GM18517 (cell line): ENCODE results near the gene IRF2.
"Not testable (repeated sequence)": the region's sequence is repeated elsewhere in the genome, so short reads cannot be mapped to it uniquely, and the experiment has no call there.

Experiments
- ATAC-seq: cut with Tn5 transposase; IDR thresholded peaks from one replicate; pipeline ENCODE4 v1.9.1; 2021; ENCODE audit warnings: mild to moderate bottlenecking, moderate library complexity; ENCODE audit not compliant: unreplicated experiment

IRF2 gene

GRCh38 chr4:184395451-184395917 is 78.9 kb downstream of the IRF2 start:
- peak; percentile 12 for ATAC-seq

DNA sequence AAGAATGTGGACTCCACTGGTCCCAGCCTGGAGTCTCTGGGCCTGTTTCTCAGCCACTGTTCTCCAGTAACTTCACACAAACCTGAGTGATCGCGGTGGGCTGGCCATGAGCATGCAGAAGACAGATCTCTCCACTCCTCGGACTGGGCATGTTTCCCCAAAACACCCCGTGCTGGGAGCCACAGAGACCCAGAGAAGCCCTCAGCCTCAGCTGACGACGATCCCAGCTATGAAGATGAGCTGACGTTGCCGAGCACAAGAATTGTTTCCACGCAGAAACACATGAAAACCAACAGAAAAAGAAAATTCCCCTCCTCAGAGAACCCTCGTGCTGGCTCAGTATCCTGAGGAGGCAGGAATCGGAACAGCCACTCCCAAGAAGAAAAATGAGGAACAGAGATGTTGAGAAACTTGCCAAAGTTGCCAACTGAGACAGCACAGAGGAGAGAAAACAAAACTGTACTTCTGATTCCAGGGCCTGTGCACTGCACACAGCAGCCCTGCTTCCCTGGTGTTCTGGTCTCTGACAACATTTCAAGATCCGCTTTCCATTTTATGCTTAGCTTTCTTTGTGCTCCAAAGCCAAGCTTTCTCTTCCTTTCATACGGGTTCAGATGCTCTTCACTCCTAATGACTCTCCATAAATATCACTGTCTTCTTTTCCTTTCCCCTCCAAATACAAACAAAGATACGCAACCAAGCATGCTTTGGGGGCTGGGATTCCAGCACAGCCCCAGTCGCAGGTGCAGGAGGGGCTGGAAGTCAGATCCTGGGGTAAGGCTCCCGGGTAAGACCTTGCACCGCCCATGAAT is 81.4 kb downstream of the IRF2 start:
- ATAC-seq = no peak

- no peak for ATAC-seq
These were observed 82.0 kb downstream of the IRF2 start for GRCh38 chr4:184392316-184392715.

GRCh38 chr4:184389978-184390900 is 84.1 kb downstream of the IRF2 start:
- no peak for ATAC-seq

- ATAC-seq = no peak
These were observed 86.2 kb downstream of the IRF2 start for GRCh38 chr4:184388106-184388505.

DNA sequence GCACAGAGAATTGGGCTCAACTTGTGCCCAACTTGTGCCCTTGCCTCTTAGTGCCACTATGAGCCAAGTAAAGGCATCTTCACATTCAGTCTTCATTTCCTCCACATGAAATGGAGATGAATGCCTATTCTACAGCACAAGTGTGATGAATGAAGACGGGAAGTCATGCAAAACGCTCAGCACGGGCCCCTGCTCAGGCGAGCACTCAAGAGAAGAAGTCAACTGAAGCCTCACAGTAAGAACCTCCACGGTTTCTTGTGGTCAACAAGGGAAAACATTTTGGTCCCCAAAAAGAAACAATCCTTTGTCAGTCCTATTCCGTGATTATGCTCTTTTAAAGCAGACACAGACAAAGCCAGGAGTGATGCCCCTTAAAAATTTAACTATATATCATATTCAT is 87.0 kb downstream of the IRF2 start:
- no peak for ATAC-seq

DNA sequence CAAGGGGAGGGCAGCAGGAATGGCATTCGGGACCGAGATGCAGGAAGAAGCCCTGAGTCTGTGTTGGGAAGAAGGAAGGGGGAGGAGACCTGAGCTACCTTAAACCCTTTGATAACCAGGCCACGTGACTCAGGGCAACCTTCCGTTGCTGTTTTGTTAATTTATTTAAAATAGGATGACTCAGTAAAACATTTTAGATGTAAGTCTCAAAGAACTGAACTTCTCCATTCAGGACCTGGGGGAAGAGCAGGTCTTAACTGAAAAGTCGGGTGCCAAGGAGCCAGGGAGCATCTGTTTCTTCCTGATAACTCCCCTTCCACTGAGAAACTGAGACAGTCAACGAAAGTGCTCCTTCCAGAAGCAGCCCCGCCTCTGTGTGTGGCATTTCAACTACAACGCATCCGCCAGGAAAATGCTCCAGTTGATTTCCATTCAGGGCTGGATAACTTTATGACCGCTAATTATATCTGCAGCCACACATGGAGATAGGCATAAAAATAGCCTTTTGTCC is 88.0 kb downstream of the IRF2 start:
- ATAC-seq = no peak

GRCh38 chr4:184385705-184386141 is 88.6 kb downstream of the IRF2 start:
- ATAC-seq = no peak

DNA sequence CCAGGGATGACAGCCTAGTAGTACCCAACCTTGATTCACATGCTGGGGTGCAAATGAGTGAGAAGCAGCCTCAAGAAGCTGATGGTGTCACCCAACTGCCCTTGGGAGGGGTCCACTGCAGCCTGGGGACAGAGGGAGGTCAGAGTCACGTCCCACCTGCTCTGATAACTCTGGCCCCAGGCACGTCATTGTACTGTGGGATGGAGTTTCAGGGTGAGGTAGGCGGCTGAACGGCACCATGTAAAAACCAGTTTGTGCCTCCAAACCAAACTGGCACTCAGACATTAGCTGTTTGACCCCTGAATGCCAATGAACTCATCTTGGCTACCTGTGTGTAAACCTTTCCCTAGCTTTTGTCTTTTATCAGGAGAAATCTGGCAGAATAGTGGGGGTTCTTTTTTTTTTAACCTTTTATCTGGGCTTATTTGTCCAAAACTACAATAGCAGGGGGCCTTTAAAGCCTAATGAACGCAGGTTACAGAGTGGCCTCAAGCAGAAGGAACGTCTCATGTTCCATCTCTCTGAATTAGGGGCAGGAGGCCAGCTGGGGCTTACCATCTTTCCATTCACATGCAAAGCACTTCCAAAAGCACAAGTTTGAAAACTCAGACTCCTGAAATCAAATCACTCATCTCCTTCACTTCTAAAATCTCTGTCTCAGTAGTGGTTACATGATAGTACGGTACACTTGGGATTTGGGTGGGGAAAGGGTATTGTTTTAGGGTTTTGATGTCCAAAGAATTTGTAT is 89.4 kb downstream of the IRF2 start:
- ATAC-seq = peak; percentile 28

GRCh38 chr4:184384056-184384809 is 90.1 kb downstream of the IRF2 start:
- ATAC-seq = peak; percentile 88

- no peak for ATAC-seq
These were observed 90.8 kb downstream of the IRF2 start for GRCh38 chr4:184383497-184384055.

GRCh38 chr4:184382189-184382846 is 92.0 kb downstream of the IRF2 start:
- ATAC-seq = no peak

DNA sequence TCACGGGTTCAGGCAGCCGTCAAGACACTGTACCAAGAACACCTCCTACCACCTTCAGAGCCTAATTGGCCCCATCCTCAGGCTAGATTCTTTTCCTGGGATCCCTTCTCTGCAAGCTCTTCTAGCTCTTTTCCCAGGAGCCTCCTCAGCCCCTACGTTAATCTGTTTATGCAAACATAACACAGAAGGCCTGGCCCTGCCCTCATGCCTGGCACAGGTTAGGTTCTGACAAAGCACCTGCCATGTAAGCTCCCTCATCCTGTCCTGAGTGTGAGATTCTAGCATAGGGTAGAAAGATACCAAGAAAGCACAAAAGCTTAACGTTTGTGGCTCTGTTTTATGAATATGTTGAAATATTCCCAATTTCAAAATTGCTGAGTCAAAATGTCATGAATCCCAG is 93.6 kb downstream of the IRF2 start:
- ATAC-seq = no peak

DNA sequence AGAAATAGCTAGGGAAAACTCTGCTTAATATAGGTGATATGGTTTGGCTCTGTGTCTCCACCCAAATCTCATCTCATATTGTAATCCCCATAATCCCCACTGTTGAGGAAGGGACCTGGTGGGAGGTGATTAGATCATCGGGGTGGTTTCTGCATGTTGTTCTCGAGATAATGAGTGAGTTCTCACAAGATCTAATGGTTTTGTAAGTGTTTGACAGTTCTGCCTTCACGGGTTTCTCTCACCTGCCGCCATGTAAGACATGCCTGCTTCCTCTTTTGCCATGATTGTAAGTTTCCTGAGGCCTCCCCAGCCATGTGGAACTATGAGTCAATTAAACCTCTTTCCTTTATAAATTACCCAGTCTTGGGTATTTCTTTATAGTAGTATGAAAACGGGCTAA is 94.1 kb downstream of the IRF2 start:
- not testable (repeated sequence) for ATAC-seq

- no peak for ATAC-seq
These were observed 97.4 kb downstream of the IRF2 start for GRCh38 chr4:184376923-184377322.

DNA sequence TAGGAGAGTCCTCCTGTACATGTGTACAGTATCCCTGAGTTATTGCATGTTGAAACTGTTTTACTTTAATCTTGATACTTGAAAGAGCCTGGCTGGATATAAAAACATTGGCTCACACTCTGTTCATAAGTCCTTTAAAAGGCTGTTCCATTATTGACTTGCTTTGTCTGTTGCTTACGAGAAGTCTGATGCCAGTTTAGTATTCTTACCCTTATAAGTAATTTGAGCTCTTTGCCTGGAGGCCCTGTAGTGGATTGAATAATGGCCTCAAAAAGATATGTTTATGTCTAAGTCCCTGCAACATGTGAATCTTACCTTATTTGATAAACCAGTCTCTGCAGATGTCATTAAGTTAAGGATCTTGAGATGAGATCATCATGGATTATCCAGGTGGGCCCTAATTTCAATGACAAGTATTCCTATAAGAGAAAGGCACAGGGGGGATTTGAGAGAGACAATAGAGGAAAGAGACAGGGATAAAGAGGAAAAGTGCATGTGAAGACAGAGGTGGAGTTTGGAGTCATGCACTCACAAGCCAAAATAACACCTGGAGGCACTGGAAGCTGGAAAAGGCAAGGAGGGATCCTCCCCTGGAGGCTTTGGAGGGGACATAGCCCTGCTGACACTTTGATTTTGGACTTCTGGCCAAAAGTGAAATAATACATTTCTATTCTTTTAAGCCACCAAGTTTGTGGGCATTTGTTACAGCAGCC is 98.1 kb downstream of the IRF2 start:
- no peak for ATAC-seq

DNA sequence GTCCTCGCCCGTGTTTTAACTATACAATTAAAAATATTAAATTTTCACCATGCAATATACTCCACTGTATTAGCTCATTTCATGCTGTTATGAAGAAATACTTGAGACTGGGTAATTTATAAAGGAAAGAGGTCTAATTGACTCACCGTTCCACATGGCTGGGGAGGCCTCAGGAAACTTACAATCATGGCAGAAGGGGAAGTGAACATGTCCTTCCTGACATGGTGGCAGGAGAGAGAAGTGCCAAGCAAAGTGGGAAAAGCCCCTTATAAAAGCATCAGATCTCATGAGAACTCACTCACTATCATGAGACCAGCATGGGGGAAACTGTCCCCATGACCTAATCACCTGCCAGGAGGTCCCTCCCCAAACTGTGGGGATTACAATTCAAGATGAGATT is 98.7 kb downstream of the IRF2 start:
- not testable (repeated sequence) for ATAC-seq

GRCh38 chr4:184375027-184375426 is 99.3 kb downstream of the IRF2 start:
- ATAC-seq = no peak
